ENCODE data around the gene TAL1. TPM values are rescaled to one million over a fixed set of nuclear protein-coding genes. Genes with fewer than 3 reads are reported as not detected.
A peak's percentile ranks its signal among the peaks of the same experiment; 100 is the strongest.

Gene TAL1
- total and polyA plus RNA-seq, 2 of the 8 experiments (the other 6 are each of a cell fraction or from before 2014, with no cell fraction given) = 0.09 to 0.15 TPM

GRCh38 chr1:47189844-47190508, 42.0 kb downstream of the TAL1 start, which contains the start of gene PDZK1IP1:
Gene PDZK1IP1, minus strand, starts transcription at chr1:47190036. Its CDS starts 104 bp downstream, at chr1:47189932.
- Histone ChIP-seq H2AK5ac (ENCODE audit: low read depth, low read length) (no peak within 1 kb of the TSS), H3K23me2 (ENCODE audit: low read depth, low read length) (no peaks in the 10 kb centered on the region; the same call in 1 of the 2 replicates), H3K4ac (replicated peaks; ENCODE audit: insufficient read length, low read depth, low read length) (peak within 1 kb of the TSS; percentile 32), H3K9ac (replicated peaks in 1 of 4; ENCODE audit: extremely low read depth in 1 of 4, low read depth in 3 of 4, low read length in 3 of 4) (no peak within 1 kb of the TSS), H3K4me2 (ENCODE audit: insufficient read depth in 1 of 2, low read depth in 2 of 2, low read length in 2 of 2) (no peak within 1 kb of the TSS), H4K8ac (ENCODE audit: extremely low read depth, insufficient read depth, low read length) (no peak within 1 kb of the TSS; the same call in 1 of the 2 replicates), H3K23ac (ENCODE audit: insufficient read length) (no peak within 1 kb of the TSS), H3K79me1 (ENCODE audit: low read depth, low read length) (no peaks in the 10 kb centered on the region), H3K4me3 (ENCODE audit: extremely low read depth in 1 of 4, insufficient read depth in 2 of 4, low read depth in 3 of 4, low read length in 4 of 4) (no peak within 1 kb of the TSS), H2BK15ac (ENCODE audit: low read length) (0 out of 2 replicates have a peak within 1 kb of the TSS, but pooled peaks have one; percentile 72), H3K14ac (ENCODE audit: insufficient read length) (no peak within 1 kb of the TSS), H2BK12ac (ENCODE audit: low read depth, low read length) (peak within 1 kb of the TSS; percentile 50), H4K20me1 (replicated peaks in 1 of 2; ENCODE audit: control insufficient read depth in 1 of 2, insufficient read depth in 2 of 2, low read length in 2 of 2) (no peaks in the 10 kb centered on the region), H3K79me2 (ENCODE audit: control insufficient read depth in 1 of 2, insufficient read depth in 2 of 2, low read length in 2 of 2) (no peaks in the 10 kb centered on the region), H2AFZ (ENCODE audit: low read length) (peak within 1 kb of the TSS; percentile 36; the same call in 1 of the 2 replicates), H4K5ac (ENCODE audit: insufficient read length, low read depth, low read length) (no peak within 1 kb of the TSS), H3K36me3 (ENCODE audit: control insufficient read depth in 2 of 4, insufficient read depth in 4 of 4, low read length in 3 of 4) (no peaks in the 10 kb centered on the region), H3K18ac (ENCODE audit: extremely low read depth, low read length) (no peak within 1 kb of the TSS), H2BK20ac (ENCODE audit: low read length) (no peak within 1 kb of the TSS), H3K27ac (ENCODE audit: low read depth, low read length) (no peak within 1 kb of the TSS), H2BK5ac (ENCODE audit: low read depth, low read length) (no peak within 1 kb of the TSS), H3K9me3 (ENCODE audit: insufficient read depth in 2 of 2, low read depth in 1 of 2, low read length in 1 of 2) (no peaks in the 10 kb centered on the region), H2BK120ac (replicated peaks; ENCODE audit: low read depth, low read length) (no peak within 1 kb of the TSS), H3K56ac (replicated peaks; ENCODE audit: insufficient read length, low read depth, low read length) (no peak within 1 kb of the TSS), H3K4me1 (replicated peaks in 1 of 4; ENCODE audit: control insufficient read depth in 3 of 4, insufficient read depth in 4 of 4, low read length in 3 of 4) (peaks cover 5 to 22% (median 12%) of the 10 kb centered on the region in 4 experiments), H3K27me3 (replicated peaks in 1 of 4; ENCODE audit: control insufficient read depth in 3 of 4, extremely low read depth in 1 of 4, insufficient read depth in 3 of 4, low read length in 3 of 4) (peaks cover 0 to 15% (median 10%) of the 10 kb centered on the region in 4 experiments; a peak in 3 of 7 replicates), H4K91ac (replicated peaks; ENCODE audit: insufficient read length, low read length) (no peak within 1 kb of the TSS)
- 64% methylated on average over 11 of the region's 16 CpGs; no CpG with 5 or more reads in 1 of the 2 experiments for WGBS, 2 experiments (ENCODE audit: extremely low coverage in 1 of 2, insufficient coverage in 1 of 2, insufficient read length in 1 of 2, insufficient replicate concordance in 2 of 2, low coverage in 1 of 2, low lambda C conversion rate in 2 of 2, missing lambda C conversion rate in 1 of 2)
- peak in 1 of 2 experiments; percentile 54 for DNase-seq (ENCODE audit: low read depth in 1 of 2, low spot score in 2 of 2)
- ChIA-PET POLR2A (ENCODE audit: partially characterized antibody) (interaction anchor here (0.8 to 1.5 kb wide), 2 partner anchors 9 to 11 kb away, joined by 3 to 4 read pairs; no protein-coding TSS in a partner anchor), CTCF (ENCODE audit: partially characterized antibody) (interaction anchor here (1.1 to 14.2 kb wide), 7 partner anchors 11 to 235 kb away, joined by 3 to 207 read pairs (median 6); no protein-coding TSS in a partner anchor)
- no peak for FAIRE-seq
- TF ChIP-seq SUZ12 (IDR thresholded peaks at IDR 0.05; ENCODE audit: low read length) (no peak), FOSL1 (IDR thresholded peaks at IDR 0.05; ENCODE audit: insufficient read depth, low read depth, low read length) (no peak), TCF12 (IDR thresholded peaks at IDR 0.05; ENCODE audit: low read depth, low read length) (no peak), CREB1 (IDR thresholded peaks at IDR 0.05) (no peak), EZH2 (IDR thresholded peaks at IDR 0.05; ENCODE audit: low read depth, low read length, severe bottlenecking) (no peak), RBBP5 (IDR thresholded peaks at IDR 0.05; ENCODE audit: borderline replicate concordance, low read depth, low read length) (no peak), NRF1 (IDR thresholded peaks at IDR 0.05; ENCODE audit: low read depth, low read length) (no peak), SIRT6 (IDR thresholded peaks at IDR 0.05; ENCODE audit: low read length) (no peak), SAP30 (IDR thresholded peaks at IDR 0.05; ENCODE audit: insufficient read depth, insufficient replicate concordance, low read length) (no peak), CEBPB (IDR thresholded peaks at IDR 0.05; ENCODE audit: low read depth, low read length) (no peak), NANOG (IDR thresholded peaks at IDR 0.05; ENCODE audit: insufficient read depth, low read depth, low read length, poor library complexity, severe bottlenecking) (no peak), HDAC6 (IDR thresholded peaks at IDR 0.05; ENCODE audit: low read depth, low read length) (no peak)

Measured in H1 (cell line).